HG02943 (cell line): ENCODE data around the gene RBPJL.

Source experiments
- ATAC-seq: cut with Tn5 transposase; IDR thresholded peaks from one replicate; pipeline ENCODE4 v1.9.1; 2021; ENCODE audit warnings: mild to moderate bottlenecking, low read depth, moderate library complexity; ENCODE audit not compliant: unreplicated experiment

The RBPJL gene

DNA sequence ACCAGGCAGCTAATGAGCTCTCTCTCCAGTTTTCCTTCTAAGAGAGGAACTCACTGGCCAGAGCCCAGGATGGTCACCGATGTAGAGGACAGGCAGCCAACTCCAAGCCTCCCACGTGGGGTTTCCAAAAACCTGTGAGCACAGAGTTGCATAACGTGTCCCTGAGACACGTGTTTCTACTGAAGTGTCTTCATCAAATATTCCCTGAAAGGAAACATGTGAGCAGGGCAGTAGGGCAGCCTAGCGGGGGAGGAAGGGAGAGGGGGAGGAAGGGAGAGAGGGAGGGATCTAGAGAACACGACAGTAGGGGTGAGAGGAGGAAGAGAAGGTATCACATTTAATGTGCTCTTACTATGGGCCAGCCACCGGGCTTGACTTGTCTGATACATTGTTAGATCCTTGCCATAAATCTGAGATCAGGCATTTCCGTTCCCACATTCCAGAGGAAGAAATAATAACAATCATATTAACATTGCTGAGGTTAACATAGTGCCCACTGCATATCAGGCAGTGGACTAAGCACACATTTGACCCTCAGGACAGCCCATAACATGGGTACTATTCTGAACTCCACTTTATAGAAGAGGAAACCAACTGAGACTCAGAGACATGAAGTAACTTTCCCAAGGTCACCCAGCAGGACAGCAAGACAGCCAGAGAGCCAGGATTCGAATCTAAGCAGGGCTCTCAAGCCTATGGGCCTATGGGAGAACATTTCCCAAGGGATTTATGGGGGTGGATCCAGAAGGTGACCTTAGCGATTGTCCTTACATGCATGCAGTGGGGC, 51.8 kb downstream of the RBPJL start:
- no peak for ATAC-seq

DNA sequence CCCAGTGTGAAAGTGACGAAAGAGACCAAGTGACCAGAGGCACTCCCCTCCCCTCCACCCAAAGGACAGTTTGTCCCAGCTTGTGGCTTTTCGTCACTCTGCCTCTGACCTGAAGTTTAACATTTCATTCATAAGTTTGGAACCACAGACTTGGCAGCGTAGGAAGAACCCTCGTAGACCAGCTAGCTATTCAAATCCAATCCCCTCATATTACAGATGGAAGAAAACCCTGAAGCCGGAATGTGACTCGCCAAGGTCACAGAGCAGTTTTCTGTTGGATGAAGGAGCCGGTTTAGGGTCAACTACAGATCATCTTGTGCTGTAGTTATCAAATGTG, 52.4 kb downstream of the RBPJL start:
- ATAC-seq: no peak

- no peak for ATAC-seq
Measured at GRCh38 chr20:45359406-45360148, 52.9 kb downstream of the RBPJL start.

GRCh38 chr20:45361793-45362192, 55.2 kb downstream of the RBPJL start:
- ATAC-seq: no peak

- peak; percentile 86 for ATAC-seq
Measured at GRCh38 chr20:45362804-45363610, 56.4 kb downstream of the RBPJL start, which contains the start of gene SYS1. SYS1 (plus strand) TSS chr20:45363156; CDS start chr20:45363532, 376 bp downstream.

DNA sequence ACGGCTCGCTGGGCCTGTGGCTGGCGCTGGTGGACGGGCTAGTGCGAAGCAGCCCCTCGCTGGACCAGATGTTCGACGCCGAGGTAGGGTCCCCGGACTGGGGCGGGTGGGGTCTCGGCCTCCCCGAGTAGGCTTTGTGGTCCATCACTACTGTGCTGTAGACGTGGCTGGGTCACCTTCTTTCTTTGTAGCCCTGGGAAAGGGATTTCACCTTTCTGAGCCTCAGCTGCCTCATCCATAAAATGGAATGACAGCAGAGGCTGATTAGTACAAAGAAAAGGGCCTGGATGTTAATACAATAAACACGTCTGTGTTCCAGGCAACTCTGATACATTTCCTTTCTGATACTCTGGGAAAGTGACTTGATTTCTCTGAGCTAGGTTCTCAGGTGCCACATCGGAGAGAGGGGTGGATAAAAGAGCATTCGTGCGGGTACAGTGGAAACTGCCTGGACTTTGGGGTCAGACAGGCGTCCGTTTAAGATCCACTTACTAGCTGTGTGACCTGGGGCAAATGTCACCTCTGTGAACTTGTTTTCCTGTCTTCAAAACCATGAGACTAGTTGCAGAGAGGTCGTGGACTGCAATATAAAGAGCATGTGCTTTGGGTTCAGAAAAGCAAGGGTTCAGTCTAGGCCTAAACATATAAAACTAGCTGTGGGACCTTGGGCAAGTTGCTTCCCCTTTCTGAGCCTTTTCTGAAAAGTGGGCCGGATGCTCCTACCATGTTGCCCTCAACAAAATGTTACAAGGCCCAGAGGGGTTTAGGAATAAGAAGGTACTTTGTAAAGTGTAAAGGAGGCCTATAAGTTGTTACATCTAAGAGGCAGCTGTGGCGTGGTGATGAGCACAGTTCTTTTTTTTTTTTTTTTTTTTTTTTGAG, 57.2 kb downstream of the RBPJL start:
- ATAC-seq: no peak

DNA sequence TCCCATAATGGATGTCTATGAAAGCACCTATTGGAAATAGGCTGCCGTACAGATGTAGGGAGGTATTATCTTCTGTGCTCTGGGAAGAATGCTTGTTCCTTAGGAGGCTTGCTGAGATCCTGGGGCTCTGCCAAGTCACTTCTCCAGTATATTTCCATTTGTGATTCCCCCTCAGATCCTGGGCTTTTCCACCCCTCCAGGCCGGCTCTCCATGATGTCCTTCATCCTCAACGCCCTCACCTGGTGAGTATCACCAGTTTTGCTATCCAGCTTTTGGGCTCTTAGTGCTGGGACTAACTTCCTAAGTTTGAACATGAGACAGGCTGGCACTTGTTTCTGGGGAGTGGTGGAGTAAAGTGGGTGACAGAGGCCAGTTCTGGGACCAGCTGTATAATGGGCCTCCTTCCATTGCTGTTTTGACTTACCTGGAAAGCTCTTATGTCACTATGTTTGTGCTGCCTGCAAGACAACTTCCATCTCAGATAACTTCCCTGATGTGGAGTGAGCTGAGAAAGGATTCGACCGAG, 58.9 kb downstream of the RBPJL start:
- no peak for ATAC-seq

DNA sequence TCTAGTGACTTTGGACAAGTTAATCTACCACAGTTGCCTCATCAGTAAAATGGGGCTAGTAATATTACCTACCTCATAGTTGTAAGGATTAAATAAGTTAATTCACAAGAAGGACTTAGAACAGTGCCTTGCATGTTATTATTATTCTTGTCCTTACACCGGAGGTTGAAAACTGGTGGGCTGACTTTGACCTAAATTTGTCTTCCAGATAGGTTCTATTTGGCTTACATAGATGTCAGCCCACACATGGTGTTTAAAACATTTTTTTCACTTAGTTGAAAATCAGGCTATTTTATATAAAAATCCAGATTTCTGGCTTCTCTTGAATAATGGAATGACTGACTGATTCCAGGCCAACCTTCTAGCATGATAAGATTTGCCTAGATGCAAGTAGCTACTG, 59.6 kb downstream of the RBPJL start:
- no peak for ATAC-seq

- no peak for ATAC-seq
Measured at GRCh38 chr20:45366631-45367030, 60.0 kb downstream of the RBPJL start.

DNA sequence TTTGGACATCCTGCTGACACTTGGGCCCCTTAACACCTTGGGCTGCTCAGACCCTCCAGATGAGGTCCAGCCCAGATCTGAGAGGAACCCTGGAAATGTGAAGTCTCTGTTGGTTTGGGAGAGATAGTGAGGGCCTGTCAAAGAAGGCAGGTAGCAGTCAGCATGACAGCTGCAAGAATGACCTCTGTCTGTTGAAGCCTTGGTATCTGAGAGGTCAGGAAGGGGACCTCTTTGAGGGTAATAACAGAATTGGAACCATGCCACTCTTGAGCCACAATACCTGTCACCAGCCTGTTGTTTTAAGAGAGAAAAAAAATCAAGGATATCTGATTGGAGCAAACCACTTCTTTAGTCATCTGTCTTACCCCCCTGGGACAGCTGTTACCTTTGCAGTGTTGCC, 60.5 kb downstream of the RBPJL start:
- no peak for ATAC-seq
